Panc1 (cell line): Measurements from ENCODE around the gene ATG2B.

Experiments used
- POLR2AphosphoS5 ChIP-seq: IDR thresholded peaks from 2 replicates; pipeline ENCODE4 v1.6.1; 2012; ENCODE audit warnings: mild to moderate bottlenecking, low read depth, low read length, moderate library complexity
- TF ChIP-seq, protein P1 (sequence below): fragments of 450-650 bp; IDR thresholded peaks from 2 replicates; pipeline ENCODE4 v1.5.1; 2017; ENCODE audit warnings: mild to moderate bottlenecking

DNA sequence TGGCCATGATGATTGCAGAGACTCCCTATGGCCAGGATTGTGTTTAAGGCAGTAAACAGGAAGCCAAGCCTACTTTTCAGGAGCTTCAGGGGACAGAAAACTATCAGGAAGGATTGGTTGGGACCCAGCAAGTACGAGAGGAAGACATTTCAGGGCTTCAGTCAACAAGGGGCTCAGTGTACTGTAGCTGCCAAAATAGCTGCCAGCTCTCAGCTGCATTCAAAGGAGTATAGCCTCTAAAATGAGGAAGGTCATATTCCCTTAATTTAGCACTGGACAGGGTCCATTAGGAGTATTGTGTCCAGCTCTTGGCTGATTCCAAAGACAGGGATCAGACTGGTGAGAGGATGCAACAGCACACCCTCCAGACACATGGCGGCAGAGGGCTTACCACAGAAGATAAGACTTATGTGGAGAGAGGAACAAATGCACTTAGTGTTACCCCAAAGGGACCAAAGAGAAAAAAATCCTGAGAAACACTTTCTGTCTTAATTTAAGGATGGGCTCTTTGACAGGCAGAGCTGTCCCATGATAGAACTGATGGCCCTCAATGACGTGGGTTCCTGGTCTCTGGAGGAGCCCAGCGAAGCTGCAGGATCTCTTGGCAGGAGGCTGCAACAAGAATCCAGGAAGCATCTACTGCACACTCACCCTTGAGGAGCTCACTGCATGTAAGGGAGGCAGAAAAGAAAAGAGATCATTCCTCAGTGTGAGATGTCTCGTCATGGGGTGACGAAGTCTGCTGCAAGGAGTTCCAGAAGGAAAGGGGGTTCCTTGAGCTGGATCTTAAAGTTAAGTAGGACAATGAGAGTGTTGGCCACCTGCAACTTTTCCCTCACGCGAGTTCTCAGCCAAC, 92.3 kb downstream of the ATG2B start:
- TF ChIP-seq, protein P1, sequence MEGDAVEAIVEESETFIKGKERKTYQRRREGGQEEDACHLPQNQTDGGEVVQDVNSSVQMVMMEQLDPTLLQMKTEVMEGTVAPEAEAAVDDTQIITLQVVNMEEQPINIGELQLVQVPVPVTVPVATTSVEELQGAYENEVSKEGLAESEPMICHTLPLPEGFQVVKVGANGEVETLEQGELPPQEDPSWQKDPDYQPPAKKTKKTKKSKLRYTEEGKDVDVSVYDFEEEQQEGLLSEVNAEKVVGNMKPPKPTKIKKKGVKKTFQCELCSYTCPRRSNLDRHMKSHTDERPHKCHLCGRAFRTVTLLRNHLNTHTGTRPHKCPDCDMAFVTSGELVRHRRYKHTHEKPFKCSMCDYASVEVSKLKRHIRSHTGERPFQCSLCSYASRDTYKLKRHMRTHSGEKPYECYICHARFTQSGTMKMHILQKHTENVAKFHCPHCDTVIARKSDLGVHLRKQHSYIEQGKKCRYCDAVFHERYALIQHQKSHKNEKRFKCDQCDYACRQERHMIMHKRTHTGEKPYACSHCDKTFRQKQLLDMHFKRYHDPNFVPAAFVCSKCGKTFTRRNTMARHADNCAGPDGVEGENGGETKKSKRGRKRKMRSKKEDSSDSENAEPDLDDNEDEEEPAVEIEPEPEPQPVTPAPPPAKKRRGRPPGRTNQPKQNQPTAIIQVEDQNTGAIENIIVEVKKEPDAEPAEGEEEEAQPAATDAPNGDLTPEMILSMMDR, result no peak
- no peak for TF ChIP-seq POLR2AphosphoS5
